Activated naive CD4-positive, alpha-beta T cell treated with anti-CD3 and anti-CD28 coated beads for 36 hours (primary cell): Measurements from ENCODE around the gene VOPP1. TPM values are rescaled to one million over a fixed set of nuclear protein-coding genes. Genes with fewer than 3 reads are reported as not detected.

Experiments
- CTCF ChIA-PET: fragments of 350-600 bp; sonication (Branson Sonifier 250); formaldehyde crosslinking; loops from one replicate; lab custom pipeline; 2021; ENCODE audit warnings: antibody characterized with exemption; lab: Charles Lee
- DNase-seq: peaks from one replicate; pipeline ENCODE4 v3.0.0-alpha.2; 2020
- H3K27ac Mint-ChIP-seq: one replicate; pipeline ENCODE4 v1.8.0; 2021; ENCODE audit warnings: mild to moderate bottlenecking, mixed read lengths
- H3K27me3 Mint-ChIP-seq: one replicate; pipeline ENCODE4 v1.8.0; 2021; ENCODE audit warnings: low read depth, mixed read lengths
- H3K36me3 Mint-ChIP-seq: one replicate; pipeline ENCODE4 v1.8.0; 2021; ENCODE audit warnings: low read depth, mixed read lengths
- H3K4me1 Mint-ChIP-seq: one replicate; pipeline ENCODE4 v1.8.0; 2021; ENCODE audit warnings: low read depth, mixed read lengths
- H3K4me3 Mint-ChIP-seq: one replicate; pipeline ENCODE4 v1.8.0; 2021; ENCODE audit warnings: mild to moderate bottlenecking, moderate library complexity, mixed read lengths
- H3K9me3 Mint-ChIP-seq: one replicate; pipeline ENCODE4 v1.8.0; 2021; ENCODE audit warnings: mixed read lengths
- intact Hi-C: fragments of 100-400 bp; cut with micrococcal nuclease; formaldehyde crosslinking; loops from one replicate; pipeline ENCODE4 v1.15.1; 2023
- total RNA-seq, 2 experiments: library from RNA; stranded (reverse); gene quantifications; one replicate each; pipeline ENCODE4 v1.2.3, GENCODE V29; 2021

The VOPP1 gene
- total RNA-seq, 2 experiments from 2014 or later, result 100 to 102 TPM

DNA sequence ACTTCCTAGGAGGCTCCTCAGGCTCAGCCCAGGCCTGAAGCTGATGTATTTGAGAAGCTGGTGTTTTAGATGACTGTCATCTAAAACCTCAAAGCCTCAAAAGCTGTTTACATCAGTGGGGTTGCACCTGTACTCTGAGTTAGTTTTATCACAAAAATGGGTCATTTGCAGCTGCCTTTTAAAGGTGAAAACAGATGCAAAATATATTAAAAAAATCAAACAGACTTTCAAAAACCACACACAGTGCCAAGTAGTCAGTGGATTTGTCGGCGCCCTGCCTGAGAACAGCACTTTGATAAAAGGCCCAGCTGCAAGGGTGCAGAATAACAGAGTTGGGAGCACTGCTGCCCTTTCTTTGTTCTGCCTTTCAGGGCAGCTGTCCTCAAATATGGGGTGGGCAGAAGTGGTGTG is 103.0 kb downstream of the VOPP1 start:
- intact Hi-C loops, result loop anchor here (1.0 to 5.0 kb wide), 7 partner anchors 13 to 102 kb away; partner anchors contain the start of gene LANCL2
- peak; percentile 53 for DNase-seq
- Mint-ChIP-seq H3K27me3 (no peaks in the 10 kb centered on the region), H3K4me1 (peaks cover 72% of the 10 kb centered on the region), H3K36me3 (peaks cover 44% of the 10 kb centered on the region), H3K4me3 (no peak overlapping the region), H3K27ac (peak overlapping the region; percentile 83), H3K9me3 (peaks cover 6% of the 10 kb centered on the region)
- CTCF ChIA-PET, result interaction anchor here (0.8 to 1.8 kb wide), 3 partner anchors 54 to 123 kb away, joined by 3 to 7 read pairs (median 5); no protein-coding TSS in a partner anchor

DNA sequence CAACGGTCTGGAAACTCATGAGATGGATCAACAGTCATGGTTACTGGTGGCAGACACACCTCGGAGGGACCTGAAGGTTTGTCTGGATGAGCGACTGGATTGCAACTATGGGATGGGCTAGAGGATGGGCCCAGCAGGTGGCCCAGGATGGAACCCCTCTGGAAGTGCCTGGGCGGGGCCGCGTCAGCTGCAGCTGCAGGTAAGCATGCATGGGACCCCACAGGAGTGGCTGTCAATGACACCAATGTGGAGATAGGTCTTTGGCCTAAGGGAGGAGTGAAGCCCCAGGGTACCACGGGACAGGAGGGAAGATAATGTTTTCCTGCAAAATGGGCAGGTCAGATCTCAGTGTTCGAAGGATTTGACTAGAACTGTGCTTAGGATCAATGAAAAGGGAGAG is 103.8 kb downstream of the VOPP1 start:
- Mint-ChIP-seq H3K4me3 (no peak overlapping the region), H3K27ac (peak overlapping the region; percentile 83), H3K9me3 (peaks cover 6% of the 10 kb centered on the region), H3K27me3 (no peaks in the 10 kb centered on the region), H3K4me1 (peaks cover 66% of the 10 kb centered on the region), H3K36me3 (peaks cover 52% of the 10 kb centered on the region)
- CTCF ChIA-PET, result interaction anchor here (0.8 to 1.8 kb wide), 3 partner anchors 53 to 124 kb away, joined by 3 to 7 read pairs (median 5); no protein-coding TSS in a partner anchor
- intact Hi-C loops, result loop anchor here (2.0 to 5.0 kb wide), 2 partner anchors 101 to 102 kb away; partner anchors contain the start of gene LANCL2
- no peak for DNase-seq

DNA sequence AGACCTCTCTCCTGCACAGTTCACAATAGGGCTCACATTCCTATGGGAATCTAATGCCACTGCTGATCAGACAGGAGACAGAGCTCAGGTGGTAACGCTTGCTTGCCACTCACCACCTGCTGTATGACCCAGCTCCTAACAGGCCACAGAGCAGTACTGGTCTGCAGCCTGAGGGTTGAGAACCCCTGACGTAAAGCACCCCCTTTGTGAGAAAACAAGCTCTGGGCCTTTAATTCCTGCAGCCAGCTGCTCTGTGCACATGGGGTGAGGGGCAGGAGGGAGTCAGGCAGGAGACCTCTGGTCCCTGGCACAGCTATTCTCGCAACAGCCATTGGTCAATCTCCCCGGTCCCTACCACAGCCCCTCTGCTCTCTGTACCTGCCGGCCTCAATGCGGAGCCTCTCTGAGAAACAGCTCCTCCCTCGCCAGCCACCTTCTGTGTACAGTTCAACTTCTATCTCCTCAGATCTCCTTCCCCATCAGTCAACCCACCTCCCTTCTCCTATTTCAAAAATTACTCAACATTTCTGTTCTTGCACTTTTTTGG is 105.2 kb downstream of the VOPP1 start:
- CTCF ChIA-PET, result interaction anchor here (1.3 kb wide), 1 partner anchor 126 kb away, joined by 4 read pairs; no protein-coding TSS in a partner anchor
- Mint-ChIP-seq H3K27ac (peak overlapping the region; percentile 63), H3K9me3 (peaks cover 9% of the 10 kb centered on the region), H3K4me3 (no peak overlapping the region), H3K4me1 (peaks cover 67% of the 10 kb centered on the region), H3K36me3 (peaks cover 60% of the 10 kb centered on the region), H3K27me3 (no peaks in the 10 kb centered on the region)
- no peak for DNase-seq
- intact Hi-C loops, result loop anchor here (5.0 kb wide), 1 partner anchor 100 kb away; the partner anchor contains the start of gene LANCL2

DNA sequence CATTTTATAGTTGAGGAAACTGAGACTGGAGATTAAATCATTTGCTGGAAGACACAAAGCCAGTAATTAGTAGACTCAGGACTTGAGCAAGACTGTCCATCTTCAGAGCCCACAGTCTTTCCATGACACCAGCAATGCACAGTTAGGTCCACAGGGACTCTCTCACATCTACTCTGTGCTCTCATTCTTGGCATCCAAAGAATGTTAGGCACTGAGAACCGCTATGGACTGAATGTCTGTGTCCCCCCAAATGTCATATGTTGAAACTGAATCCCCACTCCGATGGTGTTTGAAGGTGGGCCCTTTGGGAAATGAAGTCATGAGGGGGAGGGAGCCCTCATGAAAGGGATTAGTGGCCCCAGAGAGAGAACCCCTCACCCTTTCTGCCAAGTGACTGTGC is 106.6 kb downstream of the VOPP1 start:
- no peak for DNase-seq
- Mint-ChIP-seq H3K27ac (peak overlapping the region; percentile 20), H3K9me3 (peaks cover 17% of the 10 kb centered on the region), H3K4me1 (peaks cover 67% of the 10 kb centered on the region), H3K27me3 (no peaks in the 10 kb centered on the region), H3K4me3 (no peak overlapping the region), H3K36me3 (peaks cover 66% of the 10 kb centered on the region)
- intact Hi-C loops, result loop anchor here (5.0 kb wide), 1 partner anchor 98 kb away; the partner anchor contains the start of gene LANCL2
- CTCF ChIA-PET, result no interaction called here

DNA sequence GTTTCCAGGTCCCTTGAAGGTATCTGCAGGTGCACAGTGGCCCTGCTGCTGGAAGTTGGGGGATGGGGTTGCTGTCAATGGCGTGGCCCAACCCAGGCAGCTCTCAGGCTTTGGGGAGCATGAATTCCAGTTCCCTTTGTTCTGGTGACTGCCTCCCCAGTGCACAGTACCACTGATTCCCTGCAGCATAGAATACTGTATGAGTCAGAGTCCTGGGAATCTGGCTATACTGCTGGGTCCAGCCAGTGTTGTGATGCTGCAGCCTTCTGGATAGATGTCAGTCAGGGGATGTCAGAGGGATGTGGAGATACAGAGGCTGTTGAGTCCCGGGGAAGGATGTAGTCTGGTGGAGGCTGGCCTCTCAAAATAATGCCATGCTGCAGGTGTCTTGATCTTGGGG is 107.9 kb downstream of the VOPP1 start:
- intact Hi-C loops, result no loop called here
- Mint-ChIP-seq H3K4me3 (no peak overlapping the region), H3K36me3 (peaks cover 67% of the 10 kb centered on the region), H3K27me3 (no peaks in the 10 kb centered on the region), H3K4me1 (peaks cover 55% of the 10 kb centered on the region), H3K9me3 (peaks cover 24% of the 10 kb centered on the region), H3K27ac (no peak overlapping the region)
- CTCF ChIA-PET, result no interaction called here
- DNase-seq, result no peak

DNA sequence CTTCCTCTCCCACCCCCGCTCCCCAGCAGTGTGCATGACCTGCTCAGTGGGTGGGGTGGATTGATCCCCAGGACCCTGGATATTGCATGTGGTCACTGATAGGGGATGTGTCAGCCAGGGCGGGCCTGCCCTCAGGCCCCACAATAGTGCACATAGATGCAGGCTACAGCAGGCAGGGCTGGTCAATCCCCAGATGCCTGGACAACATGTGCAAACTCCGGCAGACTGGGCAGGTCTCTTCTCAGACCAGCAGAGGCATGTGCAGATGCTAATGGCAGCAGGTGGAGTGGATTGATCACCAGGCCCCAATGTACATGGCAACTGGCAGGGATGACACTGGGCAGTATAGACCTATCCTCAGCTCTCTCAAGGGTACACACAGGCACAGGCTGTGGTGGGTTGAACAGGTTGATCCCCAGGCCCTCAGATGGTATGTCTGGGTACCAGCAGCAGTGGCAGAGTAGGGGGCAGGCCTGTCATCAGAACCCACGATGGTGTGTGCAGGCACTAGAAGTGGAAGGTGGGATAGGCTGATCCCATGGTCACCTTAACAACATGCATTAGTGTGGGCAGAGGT is 108.5 kb downstream of the VOPP1 start:
- no peak overlapping the region for H3K4me3 Mint-ChIP-seq
- DNase-seq, result no peak
- no peak overlapping the region for H3K27ac Mint-ChIP-seq
- no peaks in the 10 kb centered on the region for H3K27me3 Mint-ChIP-seq
- intact Hi-C loops, result no loop called here
- H3K36me3 Mint-ChIP-seq, result peaks cover 73% of the 10 kb centered on the region
- peaks cover 31% of the 10 kb centered on the region for H3K9me3 Mint-ChIP-seq
- CTCF ChIA-PET, result no interaction called here
- peaks cover 49% of the 10 kb centered on the region for H3K4me1 Mint-ChIP-seq

DNA sequence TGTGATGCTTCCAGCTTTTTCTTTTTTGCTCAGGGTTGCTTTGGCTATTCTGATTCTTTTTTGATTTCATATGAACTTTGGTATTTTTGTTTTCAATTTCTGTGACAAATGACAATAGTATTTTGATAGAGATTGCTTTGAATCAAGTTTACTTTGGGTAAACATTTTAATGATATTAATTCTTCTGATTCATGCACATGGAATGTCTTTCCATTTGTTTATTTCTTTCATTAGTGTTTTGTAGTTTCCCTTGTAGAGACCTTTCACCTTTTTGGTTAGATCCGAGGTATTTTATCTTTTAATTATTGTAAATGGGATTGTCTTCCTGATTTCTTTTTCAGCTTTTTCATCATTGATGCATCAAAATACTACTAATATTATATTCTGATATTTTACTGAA is 114.0 kb downstream of the VOPP1 start:
- intact Hi-C loops, result no loop called here
- no peak overlapping the region for H3K4me3 Mint-ChIP-seq
- H3K27ac Mint-ChIP-seq, result no peak overlapping the region
- DNase-seq, result no peak
- peaks cover 34% of the 10 kb centered on the region for H3K4me1 Mint-ChIP-seq
- peaks cover 54% of the 10 kb centered on the region for H3K9me3 Mint-ChIP-seq
- no peaks in the 10 kb centered on the region for H3K27me3 Mint-ChIP-seq
- CTCF ChIA-PET, result no interaction called here
- H3K36me3 Mint-ChIP-seq, result peaks cover 47% of the 10 kb centered on the region

DNA sequence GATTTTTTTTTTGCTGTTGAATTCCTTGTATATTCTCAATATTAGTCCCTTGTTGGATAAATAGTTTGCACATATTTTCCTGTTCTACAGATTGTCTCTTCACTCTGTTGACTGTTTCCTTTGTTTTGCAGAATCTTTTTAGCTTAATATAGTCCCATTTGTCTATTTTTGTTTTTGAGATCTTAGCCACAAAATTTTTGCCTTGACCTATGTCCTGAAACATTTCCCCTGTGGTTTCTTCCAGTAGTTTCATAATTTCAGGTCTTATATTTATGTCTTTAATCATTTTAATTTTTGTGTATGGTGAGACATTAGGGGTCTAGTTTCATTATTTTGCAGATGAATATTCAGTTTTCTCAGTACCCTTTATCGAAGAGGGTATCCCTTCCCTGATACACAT is 114.5 kb downstream of the VOPP1 start:
- CTCF ChIA-PET, result no interaction called here
- peaks cover 54% of the 10 kb centered on the region for H3K9me3 Mint-ChIP-seq
- no peak for DNase-seq
- H3K27ac Mint-ChIP-seq, result no peak overlapping the region
- H3K27me3 Mint-ChIP-seq, result no peaks in the 10 kb centered on the region
- H3K4me3 Mint-ChIP-seq, result no peak overlapping the region
- peaks cover 44% of the 10 kb centered on the region for H3K36me3 Mint-ChIP-seq
- intact Hi-C loops, result no loop called here
- H3K4me1 Mint-ChIP-seq, result peaks cover 36% of the 10 kb centered on the region

DNA sequence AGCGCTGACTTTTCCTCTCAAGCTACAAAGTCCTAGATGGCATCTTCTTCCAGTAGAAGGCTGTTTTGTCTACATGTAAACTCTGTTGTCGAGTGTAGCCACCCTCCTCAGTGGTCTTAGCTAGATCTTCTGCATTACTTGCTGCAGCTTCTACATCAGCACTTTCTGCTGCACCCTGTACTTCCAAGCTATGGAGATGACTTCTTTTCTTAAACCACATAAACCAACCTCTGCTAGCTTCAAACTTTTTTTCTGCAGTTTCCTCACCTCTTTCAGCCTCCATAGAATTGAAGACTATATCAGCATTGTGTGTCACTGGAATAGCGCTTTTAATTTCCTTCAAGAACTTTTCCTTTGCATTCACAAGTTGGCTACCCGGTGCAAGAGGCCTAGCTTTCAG is 119.3 kb downstream of the VOPP1 start:
- Mint-ChIP-seq H3K4me3 (no peak overlapping the region), H3K36me3 (peaks cover 23% of the 10 kb centered on the region), H3K9me3 (peaks cover 23% of the 10 kb centered on the region), H3K27ac (no peak overlapping the region), H3K27me3 (no peaks in the 10 kb centered on the region), H3K4me1 (peaks cover 31% of the 10 kb centered on the region)
- CTCF ChIA-PET, result interaction anchor here (1.0 to 1.3 kb wide), 2 partner anchors 20 to 38 kb away, joined by 3 to 4 read pairs; no protein-coding TSS in a partner anchor
- no peak for DNase-seq
- intact Hi-C loops, result no loop called here

DNA sequence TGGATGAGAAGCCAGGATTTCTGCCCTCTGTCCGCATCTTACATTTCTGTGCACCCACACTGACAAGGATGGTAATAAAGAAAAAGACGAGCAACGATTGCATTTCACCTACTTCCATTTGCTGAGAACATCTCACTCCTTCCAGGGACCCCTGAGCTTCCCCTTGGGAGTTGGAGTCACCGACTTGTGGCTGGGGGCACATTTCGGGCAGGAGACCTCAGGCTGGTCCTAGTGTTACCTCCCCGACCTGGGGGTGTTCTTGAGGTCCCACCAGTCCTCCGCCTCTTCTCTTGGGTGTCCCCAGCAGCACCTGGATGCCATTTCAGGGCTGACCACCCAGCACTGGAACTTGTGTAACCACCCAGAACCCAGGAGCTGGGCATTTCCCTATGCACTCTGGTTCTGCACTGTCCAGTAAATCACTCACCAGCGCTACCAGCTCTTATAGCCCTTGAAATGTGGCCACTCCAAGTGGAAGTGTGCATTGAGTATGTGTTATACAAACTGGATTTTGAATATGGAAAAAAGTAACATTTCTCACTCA is 122.2 kb downstream of the VOPP1 start:
- Mint-ChIP-seq H3K9me3 (peaks cover 4% of the 10 kb centered on the region), H3K4me1 (peaks cover 26% of the 10 kb centered on the region), H3K4me3 (no peak overlapping the region), H3K36me3 (peaks cover 16% of the 10 kb centered on the region), H3K27ac (no peak overlapping the region), H3K27me3 (no peaks in the 10 kb centered on the region)
- CTCF ChIA-PET, result no interaction called here
- DNase-seq, result no peak
- intact Hi-C loops, result no loop called here

DNA sequence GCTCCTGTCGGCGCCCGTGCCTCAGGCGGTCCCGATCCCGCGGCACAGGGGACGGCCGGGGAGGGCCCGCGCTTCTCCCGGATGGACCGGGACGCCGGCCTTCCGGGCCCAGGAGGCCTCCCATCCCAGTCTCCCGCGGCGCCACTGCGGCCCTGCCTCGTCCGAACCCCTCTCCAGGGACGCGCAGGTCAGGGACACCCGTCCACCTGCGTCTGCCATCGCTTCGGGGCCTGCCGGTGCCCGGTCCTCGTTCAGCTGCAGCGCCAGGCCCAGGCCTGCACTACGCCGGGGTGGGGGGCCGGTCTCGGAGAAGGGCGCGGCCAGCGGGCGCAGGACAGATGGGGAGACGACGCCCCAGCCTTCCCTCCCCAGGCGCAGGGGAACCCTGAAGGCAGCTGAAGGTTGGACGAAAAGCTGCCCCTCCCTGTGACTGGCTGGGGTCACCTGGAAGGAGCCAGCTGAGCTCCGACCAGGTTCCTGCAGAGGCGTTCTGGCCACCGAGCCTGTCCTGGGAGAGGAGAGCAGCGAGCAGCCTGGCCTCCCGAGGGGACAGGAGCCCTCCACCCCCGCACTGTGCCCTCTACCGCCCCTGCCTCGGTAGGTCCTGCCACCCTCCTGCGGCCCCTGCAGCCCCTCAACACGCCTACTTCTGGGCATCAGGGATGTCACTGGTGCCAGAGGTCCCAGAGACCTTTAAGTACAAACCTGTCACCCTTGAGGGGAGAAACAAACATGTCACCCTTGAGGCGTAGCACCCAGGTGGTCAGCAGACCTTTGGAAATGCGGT is 122.9 kb downstream of the VOPP1 start:
- CTCF ChIA-PET, result no interaction called here
- no peak overlapping the region for H3K27ac Mint-ChIP-seq
- DNase-seq, result no peak
- H3K27me3 Mint-ChIP-seq, result no peaks in the 10 kb centered on the region
- H3K4me3 Mint-ChIP-seq, result no peak overlapping the region
- intact Hi-C loops, result no loop called here
- H3K9me3 Mint-ChIP-seq, result no peaks in the 10 kb centered on the region
- H3K36me3 Mint-ChIP-seq, result peaks cover 9% of the 10 kb centered on the region
- peaks cover 22% of the 10 kb centered on the region for H3K4me1 Mint-ChIP-seq

DNA sequence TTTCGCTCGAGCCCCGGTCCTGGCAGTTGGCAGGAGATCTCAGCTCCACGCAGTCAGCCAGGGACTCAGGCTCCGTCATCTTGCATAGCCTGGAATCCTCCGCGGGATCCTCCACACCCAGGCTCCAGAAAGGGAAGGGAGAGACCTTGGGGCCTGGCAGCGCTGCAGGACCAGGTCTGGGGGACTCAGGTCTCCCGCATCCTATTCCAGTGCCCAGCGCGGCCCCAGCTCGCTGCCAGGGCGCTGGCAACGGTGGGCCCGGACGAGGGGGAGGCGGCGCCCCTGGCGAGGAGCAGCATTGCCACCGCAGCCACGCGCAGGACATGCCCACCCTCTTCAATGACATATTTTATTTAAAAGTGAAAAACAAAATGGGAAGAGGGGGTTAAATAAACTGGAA is 123.8 kb downstream of the VOPP1 start:
- Mint-ChIP-seq H3K9me3 (no peaks in the 10 kb centered on the region), H3K4me1 (peaks cover 18% of the 10 kb centered on the region), H3K4me3 (no peak overlapping the region), H3K27me3 (no peaks in the 10 kb centered on the region), H3K36me3 (peaks cover 9% of the 10 kb centered on the region), H3K27ac (no peak overlapping the region)
- intact Hi-C loops, result no loop called here
- DNase-seq, result no peak
- CTCF ChIA-PET, result no interaction called here
